Stimulated activated CD8-positive, alpha-beta memory T cell treated with anti-CD3 and anti-CD28 coated beads, Interleukin-7, amount 100 ng/mL, for 1 hour (primary cell): Measurements from ENCODE around the gene DKKL1.

Experiments
- DNase-seq, 2 donors: peaks; one replicate each; pipeline ENCODE4 v3.0.0-alpha.2; 2020; ENCODE audit warnings: low read depth in 2 of 2

Gene DKKL1

DNA sequence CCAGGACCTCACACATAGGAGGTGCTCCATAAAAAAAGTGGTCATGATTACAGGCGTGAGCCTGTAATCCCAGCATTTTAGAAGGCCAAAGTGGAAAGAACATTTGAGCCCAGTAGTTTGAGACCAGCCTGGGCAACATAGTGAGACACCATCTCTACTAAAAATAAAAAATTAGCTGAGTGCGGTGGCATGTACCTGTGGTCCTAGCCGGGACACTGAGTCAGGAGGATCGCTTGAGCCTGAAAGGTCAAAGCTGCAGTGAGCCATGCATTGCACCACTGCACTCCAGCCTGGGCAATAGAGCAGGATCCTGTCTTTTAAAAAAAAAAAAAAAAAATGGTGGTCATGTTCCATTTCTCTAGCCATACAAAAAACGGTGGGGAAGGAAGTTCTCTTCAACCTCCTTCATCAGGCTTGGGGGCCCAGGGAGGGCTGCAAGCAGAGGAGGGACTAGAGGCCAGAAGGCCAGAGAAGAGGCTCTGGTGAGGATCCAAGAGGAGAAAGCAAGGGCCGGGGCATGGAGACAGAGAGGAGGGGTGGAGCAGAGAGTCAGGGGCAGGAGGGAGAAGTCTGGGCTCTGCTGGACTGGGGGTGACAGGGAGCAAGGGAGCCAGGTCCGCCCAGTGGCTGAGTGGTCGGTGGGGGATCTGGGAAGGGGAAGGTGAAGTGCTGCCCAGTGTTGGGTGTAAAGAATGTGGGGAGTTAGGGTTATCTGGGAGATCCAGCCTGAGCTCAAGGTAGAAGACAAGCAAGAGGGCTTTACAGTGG, 33.2 kb downstream of the DKKL1 start:
- no peak for DNase-seq

DNA sequence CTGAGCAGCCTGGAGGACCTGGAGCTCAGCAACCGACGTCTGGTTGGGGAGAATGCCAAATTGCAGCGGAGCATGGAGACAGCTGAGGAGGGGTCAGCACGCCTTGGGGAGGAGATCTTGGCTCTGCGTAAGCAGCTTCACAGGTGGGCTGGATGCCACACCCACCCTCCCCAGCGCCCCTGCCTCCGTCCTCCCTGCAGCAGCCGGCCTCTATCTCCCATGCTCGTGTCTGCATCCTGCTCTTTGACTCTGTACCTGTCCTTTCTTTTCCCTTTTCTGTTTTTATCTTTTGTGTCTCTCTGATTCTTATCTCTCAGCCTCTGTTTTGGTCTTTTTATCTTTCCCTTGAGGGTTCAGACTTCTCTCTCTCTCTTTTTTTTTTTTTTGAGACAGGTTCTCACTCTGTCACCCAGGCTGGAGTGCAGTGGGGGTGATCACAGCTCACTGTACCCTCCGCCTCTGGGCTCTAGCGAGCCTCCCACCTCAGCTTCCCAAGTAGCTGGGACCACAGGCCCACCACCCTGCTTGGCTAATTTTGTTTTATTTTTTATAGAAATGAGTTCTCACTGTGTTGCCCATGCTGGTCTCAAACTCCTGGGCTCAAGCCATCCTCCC, 34.4 kb downstream of the DKKL1 start:
- DNase-seq, result no peak

DNA sequence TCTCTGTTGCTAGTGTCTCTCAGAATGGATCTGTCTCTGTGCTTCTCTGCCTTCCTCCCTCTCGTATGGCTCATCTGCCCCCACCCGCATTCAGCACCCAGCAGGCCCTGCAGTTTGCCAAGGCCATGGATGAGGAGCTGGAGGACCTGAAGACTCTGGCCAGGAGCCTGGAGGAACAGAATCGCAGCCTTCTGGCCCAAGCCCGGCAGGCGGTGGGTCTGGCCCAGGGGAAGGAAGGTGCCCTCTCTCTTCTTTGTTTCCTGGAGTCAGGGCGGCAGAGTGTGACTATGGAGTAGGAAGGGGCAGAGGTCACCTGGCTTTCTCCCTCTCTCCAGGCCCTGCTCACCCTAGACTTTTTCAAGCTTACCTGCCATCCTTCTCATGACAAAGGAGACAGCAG, 35.3 kb downstream of the DKKL1 start:
- no peak for DNase-seq

GRCh38 chr19:49400029-49400428, 36.4 kb downstream of the DKKL1 start:
- no peak for DNase-seq

DNA sequence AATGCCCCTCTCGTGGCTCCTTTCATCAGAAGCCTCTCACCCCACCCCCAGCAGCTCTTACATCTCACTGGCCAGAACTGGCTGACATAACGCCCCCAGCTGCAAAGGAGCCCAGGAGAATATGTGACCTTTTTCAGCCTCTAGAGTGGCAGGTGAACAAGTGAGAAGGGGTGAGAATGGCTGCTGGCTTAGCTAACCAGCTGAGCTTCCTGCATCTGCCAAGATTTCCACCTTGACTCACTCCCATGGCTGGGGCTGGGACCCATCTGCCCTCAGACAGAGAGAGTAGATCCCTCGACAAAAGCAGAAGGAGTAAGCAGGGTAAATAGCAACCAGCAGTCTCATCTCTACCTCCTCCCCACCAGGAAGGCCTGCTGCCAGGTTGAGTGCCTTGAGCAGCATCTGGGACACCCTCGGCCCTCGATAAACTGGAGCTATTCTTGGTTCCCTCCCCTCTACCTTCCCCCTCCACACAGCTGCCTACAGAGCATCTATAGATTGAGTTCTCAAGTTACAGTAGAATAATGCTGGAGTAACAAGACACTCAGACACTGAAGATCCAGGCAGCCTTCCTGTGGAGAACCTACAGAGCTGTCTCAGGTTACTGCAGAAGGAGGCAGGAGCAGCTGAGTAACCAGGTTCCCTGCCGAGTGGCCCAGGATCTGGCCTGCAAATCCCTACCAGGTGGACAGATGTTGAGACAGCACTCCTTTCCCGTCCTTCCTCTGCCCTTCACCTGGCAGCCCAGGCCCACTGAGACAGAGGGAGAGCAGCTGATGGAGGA, 39.9 kb downstream of the DKKL1 start:
- DNase-seq, result no peak

DNA sequence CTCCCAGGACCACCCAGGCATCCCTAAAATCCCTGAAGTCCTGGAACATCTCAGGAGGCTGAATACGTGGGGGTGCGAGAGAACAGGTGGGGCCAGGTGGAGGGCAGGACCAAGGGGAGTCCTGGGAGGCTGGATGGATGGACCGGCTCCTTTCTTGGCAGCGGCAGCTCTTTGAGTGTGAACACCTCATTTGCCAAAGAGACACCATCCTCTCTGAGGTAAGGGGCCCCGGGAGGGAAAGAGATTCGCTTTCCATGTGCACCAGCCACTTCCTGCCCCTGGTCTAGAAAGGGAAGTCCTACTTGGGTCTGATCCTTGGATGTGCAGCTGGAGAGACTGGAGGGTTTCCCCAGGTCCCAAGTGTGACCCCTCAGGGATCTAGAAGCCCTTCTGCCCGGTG, 43.4 kb downstream of the DKKL1 start:
- DNase-seq, result no peak

DNA sequence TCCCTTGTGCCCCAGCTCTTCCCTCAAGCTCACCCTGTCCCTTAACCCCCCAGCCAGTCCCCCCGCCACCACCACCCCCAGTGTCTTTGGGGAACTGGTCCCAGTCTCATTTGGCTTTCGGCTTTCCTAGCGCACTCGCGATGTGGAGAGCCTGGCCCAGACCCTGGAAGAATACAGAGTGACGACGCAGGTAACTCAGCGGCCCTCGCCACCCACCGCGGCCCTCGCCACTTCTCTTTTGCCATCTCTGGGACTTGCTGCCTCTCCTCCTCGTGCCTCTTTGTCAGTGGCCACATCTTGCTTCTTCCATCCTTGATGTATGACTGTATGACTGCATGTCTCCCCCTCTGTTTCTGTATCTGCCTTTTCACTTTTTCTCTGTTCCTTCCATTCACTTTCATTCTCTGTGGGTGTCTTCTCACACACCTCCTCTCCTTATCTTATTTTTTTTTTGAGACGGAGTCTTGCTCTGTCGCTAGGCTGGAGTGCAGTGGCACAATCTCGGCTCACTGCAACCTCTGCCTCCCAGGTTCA, 43.9 kb downstream of the DKKL1 start:
- DNase-seq, result no peak

DNA sequence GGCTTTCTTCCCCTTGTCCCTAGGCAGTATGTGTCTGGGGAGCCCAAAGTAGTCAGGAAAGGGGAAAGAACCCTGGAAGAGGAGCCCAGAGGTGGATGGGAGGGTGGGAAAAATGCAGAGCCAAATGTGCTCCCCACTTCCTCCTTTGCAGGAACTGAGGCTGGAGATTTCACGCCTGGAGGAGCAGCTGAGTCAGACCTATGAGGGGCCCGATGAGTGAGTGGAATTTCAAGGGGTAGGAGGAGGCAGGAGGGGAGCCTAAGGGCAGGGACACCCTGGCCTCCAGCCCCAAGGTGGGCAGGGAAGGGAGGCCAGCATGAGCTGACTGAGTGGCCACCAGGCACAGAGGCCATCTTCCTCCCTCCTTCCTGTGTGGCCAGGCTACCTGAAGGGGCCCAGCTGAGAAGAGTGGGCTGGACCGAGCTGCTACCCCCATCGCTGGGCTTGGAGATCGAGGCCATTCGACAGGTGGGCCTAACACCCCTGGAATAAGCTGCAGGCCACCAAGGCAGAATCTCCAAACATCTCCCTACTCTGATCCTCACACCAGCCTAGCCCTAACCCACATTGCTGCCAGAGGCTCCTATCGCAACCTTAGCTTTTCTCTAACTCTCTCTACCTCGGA, 45.3 kb downstream of the DKKL1 start:
- no peak for DNase-seq

DNA sequence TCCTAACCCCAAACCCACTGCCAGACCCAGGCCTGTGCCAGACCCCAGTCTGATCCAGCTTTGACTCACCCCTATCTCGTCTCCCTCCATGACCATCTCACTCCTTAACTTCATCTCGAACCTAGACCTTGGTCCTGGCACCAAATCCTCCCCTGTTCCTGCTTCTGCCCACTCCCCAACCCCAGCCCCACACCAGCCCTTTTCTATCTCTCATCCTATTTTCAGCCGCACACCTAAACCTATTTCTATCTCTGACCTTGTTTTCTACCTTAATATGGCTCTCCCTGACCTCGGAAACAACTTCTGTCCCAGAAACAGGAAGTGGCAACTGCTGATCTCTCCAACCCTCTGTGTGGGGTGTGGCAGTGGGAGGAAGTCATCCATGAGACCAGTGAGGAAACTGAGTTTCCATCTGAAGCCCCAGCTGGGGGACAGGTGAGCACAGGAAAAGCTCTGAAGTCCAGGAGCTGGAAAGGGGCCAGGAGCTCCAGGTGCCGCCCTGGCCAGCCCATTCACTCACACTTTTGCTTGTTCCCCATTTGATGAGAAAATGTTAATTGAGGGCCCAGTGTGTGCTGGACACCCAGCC, 45.9 kb downstream of the DKKL1 start:
- DNase-seq, result no peak

DNA sequence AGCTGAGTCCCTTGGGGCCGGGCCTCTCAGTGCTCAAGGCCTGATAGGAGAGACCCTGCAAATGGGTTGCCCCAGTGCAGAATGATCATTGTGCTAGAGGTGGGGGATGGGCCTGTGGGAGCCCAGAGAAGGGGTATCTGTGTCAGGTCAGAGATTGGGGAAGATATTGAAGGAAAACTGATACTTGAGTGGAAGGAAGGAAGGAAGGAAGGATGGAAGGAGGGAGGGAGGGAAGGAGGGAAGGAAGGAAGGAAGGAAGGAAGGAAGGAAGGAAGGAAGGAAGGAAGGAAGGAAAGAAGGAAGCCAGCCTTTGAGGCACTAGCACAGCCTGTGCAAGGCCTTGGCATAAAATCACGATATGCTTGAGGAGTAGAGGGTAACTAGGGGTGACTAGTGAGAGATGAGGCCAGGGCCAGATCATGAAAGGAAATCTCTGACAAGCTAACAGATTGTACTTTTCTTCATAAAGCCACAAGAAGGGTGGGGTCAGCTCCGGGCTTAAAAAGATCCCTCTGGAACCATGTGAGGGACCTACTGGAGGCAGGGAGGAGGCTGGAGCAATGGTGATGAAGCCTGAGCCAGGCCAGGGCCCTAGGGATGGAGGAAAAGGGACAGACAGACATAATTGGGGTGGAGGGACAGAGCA, 48.1 kb downstream of the DKKL1 start:
- no peak for DNase-seq

GRCh38 chr19:49413348-49413747, 49.7 kb downstream of the DKKL1 start:
- DNase-seq, result no peak

DNA sequence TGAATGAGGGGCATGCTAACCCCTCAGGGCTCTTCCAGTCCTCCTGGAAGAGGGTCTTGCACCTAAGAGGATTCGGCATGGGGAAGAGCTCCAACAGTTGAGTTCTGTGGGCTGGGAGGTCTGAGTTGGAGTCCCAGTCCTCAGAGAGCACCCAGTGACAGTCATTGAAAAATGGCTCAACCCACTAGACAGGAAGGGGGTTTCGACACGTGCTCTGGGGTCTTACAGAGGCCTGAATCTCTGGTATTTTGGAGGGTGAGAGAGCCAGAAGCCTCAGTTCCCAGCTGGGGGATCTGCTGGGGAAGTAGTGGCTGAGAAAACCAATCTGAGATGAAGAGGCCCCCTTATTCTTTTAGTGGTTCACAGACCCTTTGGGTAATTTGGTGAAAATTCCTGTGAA, 50.6 kb downstream of the DKKL1 start:
- DNase-seq, result no peak

- no peak for DNase-seq
Measured at GRCh38 chr19:49415102-49415809, 51.6 kb downstream of the DKKL1 start.

DNA sequence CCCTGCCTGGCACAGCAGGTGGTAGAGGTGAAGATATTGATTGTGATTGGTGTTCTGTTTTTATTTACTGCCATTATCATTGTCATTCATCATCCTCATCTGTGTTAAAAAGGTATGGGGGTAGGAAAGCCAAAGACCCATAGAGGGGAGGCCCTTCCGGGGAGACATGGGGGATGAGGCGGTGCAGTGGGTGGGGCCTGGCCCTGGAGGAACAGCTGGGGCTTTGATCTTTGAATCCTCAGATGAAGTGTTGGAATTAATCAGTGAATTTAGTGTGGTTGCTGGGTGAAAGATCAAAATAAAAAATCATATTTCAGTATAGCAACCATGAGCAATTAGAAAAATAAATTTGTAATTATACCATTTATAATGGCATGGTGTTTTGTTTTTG, 52.1 kb downstream of the DKKL1 start:
- no peak for DNase-seq

GRCh38 chr19:49417088-49417487, 53.4 kb downstream of the DKKL1 start:
- no peak for DNase-seq

GRCh38 chr19:49418511-49418910, 54.8 kb downstream of the DKKL1 start:
- DNase-seq, result no peak

DNA sequence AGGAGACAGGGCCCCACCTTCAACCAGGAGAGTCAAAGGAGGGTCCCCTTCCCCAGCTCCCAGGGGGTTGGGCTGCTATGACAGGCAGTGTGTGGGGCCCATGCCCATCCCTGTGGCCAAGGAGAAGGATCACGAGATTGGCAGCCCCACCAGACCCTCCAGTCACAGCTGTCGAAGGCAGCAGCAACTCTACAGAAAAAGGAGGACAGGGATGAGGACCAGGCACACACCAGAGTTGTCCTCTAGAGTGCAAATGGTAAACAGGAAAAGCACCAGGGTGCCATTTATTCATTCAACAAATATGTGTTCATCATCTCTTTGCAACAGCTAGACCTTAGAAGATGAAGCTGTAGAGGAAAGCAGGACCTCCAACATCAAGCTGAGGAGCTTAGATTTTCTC, 55.5 kb downstream of the DKKL1 start:
- no peak for DNase-seq

GRCh38 chr19:49420227-49420626, 56.5 kb downstream of the DKKL1 start:
- no peak for DNase-seq

- no peak for DNase-seq
Measured at GRCh38 chr19:49421039-49421877, 57.6 kb downstream of the DKKL1 start.

DNA sequence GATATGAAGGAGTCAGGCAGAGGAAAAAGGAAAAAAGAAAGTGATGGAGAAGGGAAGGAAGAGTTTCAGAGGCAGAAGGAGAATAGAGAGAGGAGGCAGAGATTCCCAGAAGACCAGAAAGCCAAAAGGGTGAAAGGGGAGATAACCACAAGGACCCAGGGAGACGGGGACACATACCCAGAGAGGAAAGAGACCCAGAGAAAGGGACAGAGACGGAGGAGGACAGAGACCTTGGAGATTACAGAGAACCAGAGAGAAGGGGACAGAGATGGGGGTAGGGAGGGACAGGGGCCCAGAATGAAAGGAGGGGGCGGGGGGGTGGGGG, 58.2 kb downstream of the DKKL1 start:
- no peak for DNase-seq
